ENCODE measurements around the gene MAP6D1.

DNA sequence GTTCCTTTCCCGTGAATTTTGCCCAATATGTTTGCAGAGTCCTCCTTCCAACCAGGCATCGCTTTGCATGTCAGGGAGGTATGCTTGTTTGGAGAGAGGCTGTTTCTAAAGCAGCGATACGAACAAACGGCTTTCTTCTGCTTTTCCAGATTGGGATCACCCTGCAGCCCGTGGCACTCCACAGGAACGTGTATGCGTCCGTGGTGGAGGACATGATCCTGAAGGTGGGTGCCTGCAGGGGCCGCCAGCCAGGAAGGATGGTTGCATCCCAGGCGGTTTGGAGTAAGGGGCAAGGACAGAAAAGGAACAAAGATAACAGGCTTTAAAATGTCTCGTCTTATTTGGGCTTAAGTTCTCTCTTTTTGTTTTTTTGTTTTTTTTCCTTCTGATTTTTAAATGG, 17.5 kb downstream of the MAP6D1 start:
- TF ChIP-seq POLR2AphosphoS5 (IDR thresholded peaks at IDR 0.05; ENCODE audit: low read depth, low read length) (no peak), TAF1 (IDR thresholded peaks at IDR 0.05; ENCODE audit: low read depth, low read length) (no peak)
